SK-N-SH (cell line): Measurements from ENCODE around the gene SCRN2. TPM values are rescaled to one million over a fixed set of nuclear protein-coding genes. Genes with fewer than 3 reads are reported as not detected.

Experiments
- CTCF ChIA-PET: fragments of 300-600, 350-600 bp; formaldehyde crosslinking; extraction: SDS; loops from one replicate; lab custom pipeline; 2021; lab: Yijun Ruan, JAX
- POLR2A ChIA-PET: fragments of 350-600 bp; sonication (Branson Sonifier 250); formaldehyde crosslinking; extraction: SDS; loops from one replicate; lab custom pipeline; 2020; ENCODE audit warnings: antibody characterized with exemption, inconsistent platforms; lab: Yijun Ruan, JAX
- DNase-seq: peaks from one replicate; pipeline ENCODE4 v3.0.0; 2012
- H2AFZ ChIP-seq: fragments of 200-600 bp; sonication (generic); 2 replicates; pipeline ENCODE4 v1.8.1; 2016; ENCODE audit warnings: antibody characterized with exemption, mild to moderate bottlenecking, low read depth
- H3F3A ChIP-seq: fragments of 200-600 bp; sonication (generic); replicated peaks from 2 replicates; pipeline ENCODE3; 2016; ENCODE audit warnings: antibody characterized with exemption, mild to moderate bottlenecking; ENCODE audit not compliant: insufficient read depth
- H3K27ac ChIP-seq, 2 experiments: fragments of 200-500 bp in 1 of 2; fragments of 200-600 bp in 1 of 2; sonication (Bioruptor generic) in 1 of 2; sonication (generic), shearing (Covaris generic) in 1 of 2; 2 replicates each; pipeline versions ENCODE4 v1.5.1 to v1.6.1; 2014 to 2016; ENCODE audit warnings: low read depth in 2 of 2, inconsistent platforms in 1 of 2, low read length in 1 of 2, mild to moderate bottlenecking in 1 of 2, mixed read lengths in 1 of 2
- H3K27me3 ChIP-seq: fragments of 200-600 bp; sonication (generic), shearing (Covaris generic); 2 replicates; pipeline ENCODE4 v1.6.1; 2016; ENCODE audit warnings: mixed run types; ENCODE audit not compliant: insufficient read depth
- H3K36me3 ChIP-seq, 2 experiments: fragments of 200-500 bp in 1 of 2; fragments of 200-600 bp in 1 of 2; sonication (Bioruptor generic) in 1 of 2; sonication (generic) in 1 of 2; replicated peaks in 1 of 2; 2 replicates each; pipeline versions ENCODE3 to v1.5.1; 2014 to 2016; ENCODE audit warnings: low read length in 1 of 2, mild to moderate bottlenecking in 1 of 2; ENCODE audit not compliant: insufficient read depth in 2 of 2, control insufficient read depth in 1 of 2
- H3K4me1 ChIP-seq, 2 experiments: fragments of 200-500 bp in 1 of 2; fragments of 200-600 bp in 1 of 2; sonication (Bioruptor generic) in 1 of 2; sonication (generic), shearing (Covaris generic) in 1 of 2; 2 replicates each; pipeline versions ENCODE4 v1.5.1 to v1.6.1; 2014 to 2016; ENCODE audit warnings: low read depth in 1 of 2, low read length in 1 of 2, mixed run types in 1 of 2; ENCODE audit not compliant: insufficient read depth in 2 of 2, control insufficient read depth in 1 of 2
- H3K4me2 ChIP-seq: fragments of 200-600 bp; sonication (generic), shearing (Covaris generic); 2 replicates; pipeline ENCODE4 v1.6.1; 2017; ENCODE audit warnings: mixed run types
- H3K4me3 ChIP-seq, 2 experiments: fragments of 200-500 bp in 1 of 2; fragments of 200-600 bp in 1 of 2; sonication (Bioruptor generic) in 1 of 2; sonication (generic), shearing (Covaris generic) in 1 of 2; 2 replicates each; pipeline versions ENCODE4 v1.5.1 to v1.8.1; 2014 to 2016; ENCODE audit warnings: low read depth in 2 of 2, inconsistent platforms in 1 of 2, low read length in 1 of 2, mild to moderate bottlenecking in 1 of 2, mixed read lengths in 1 of 2, moderate library complexity in 1 of 2
- H3K79me2 ChIP-seq: fragments of 200-600 bp; sonication (generic); 2 replicates; pipeline ENCODE4 v1.8.1; 2017; ENCODE audit warnings: mild to moderate bottlenecking; ENCODE audit not compliant: insufficient read depth
- H3K9ac ChIP-seq: fragments of 200-600 bp; sonication (generic); 2 replicates; pipeline ENCODE4 v1.6.1; 2017; ENCODE audit warnings: mixed run types
- H3K9me2 ChIP-seq: fragments of 200-600 bp; sonication (generic); 2 replicates; pipeline ENCODE4 v1.6.1; 2017; ENCODE audit warnings: mixed run types
- H3K9me3 ChIP-seq: fragments of 200-600 bp; sonication (generic); 2 replicates; pipeline ENCODE4 v1.6.1; 2017; ENCODE audit warnings: mixed run types, mild to moderate bottlenecking, moderate library complexity
- H4K20me1 ChIP-seq: fragments of 200-600 bp; sonication (generic); 2 replicates; pipeline ENCODE4 v1.6.1; 2017; ENCODE audit warnings: mild to moderate bottlenecking, mixed run types; ENCODE audit not compliant: insufficient read depth
- CHD2 ChIP-seq: fragments of 150-350 bp; IDR thresholded peaks from 2 replicates; pipeline ENCODE4 v1.6.1; 2018; ENCODE audit warnings: low read length; ENCODE audit not compliant: partially characterized antibody
- CTCF ChIP-seq: fragments of 200-600 bp; sonication (generic); IDR thresholded peaks from 2 replicates; pipeline ENCODE4 v1.6.1; 2017; ENCODE audit warnings: antibody characterized with exemption, mild to moderate bottlenecking, moderate library complexity
- ELF1 ChIP-seq: IDR thresholded peaks from 2 replicates; pipeline ENCODE4 v1.4.0; 2012
- EP300 ChIP-seq, 2 experiments: IDR thresholded peaks; 2 replicates each; pipeline versions ENCODE4 v1.4.0 to v1.6.1; 2012; ENCODE audit warnings: borderline replicate concordance in 1 of 2, low read depth in 1 of 2, low read length in 1 of 2
- FOSL2 ChIP-seq: IDR thresholded peaks from 2 replicates; pipeline ENCODE4 v1.4.0; 2012; ENCODE audit warnings: low read depth, mild to moderate bottlenecking, moderate library complexity, borderline replicate concordance
- FOXJ3 ChIP-seq: sonication (generic); formaldehyde crosslinking; IDR thresholded peaks from 2 replicates; pipeline ENCODE4 v1.5.1; 2020; ENCODE audit warnings: mild to moderate bottlenecking, missing genetic modification reagents
- FOXM1 ChIP-seq: IDR thresholded peaks from 2 replicates; pipeline ENCODE4 v1.4.0; 2012; ENCODE audit warnings: low read depth, mild to moderate bottlenecking
- GABPA ChIP-seq: IDR thresholded peaks from 2 replicates; pipeline ENCODE4 v1.4.0; 2012; ENCODE audit warnings: low read depth, mild to moderate bottlenecking
- GATA2 ChIP-seq: sonication (generic); formaldehyde crosslinking; IDR thresholded peaks from 2 replicates; pipeline ENCODE4 v1.5.0; 2020; ENCODE audit warnings: mild to moderate bottlenecking, missing genetic modification reagents
- MEF2A ChIP-seq: IDR thresholded peaks from 2 replicates; pipeline ENCODE4 v1.4.0; 2012; ENCODE audit warnings: low read depth, borderline replicate concordance
- MXI1 ChIP-seq: IDR thresholded peaks from 2 replicates; pipeline ENCODE4 v1.6.1; 2012; ENCODE audit warnings: mild to moderate bottlenecking, low read depth, low read length, improper control_type of control experiment
- PBX3 ChIP-seq: IDR thresholded peaks from 2 replicates; pipeline ENCODE4; 2012
- RAD21 ChIP-seq: IDR thresholded peaks from 2 replicates; pipeline ENCODE4 v1.6.1; 2012; ENCODE audit warnings: mild to moderate bottlenecking, low read length
- REST ChIP-seq: IDR thresholded peaks from 2 replicates; pipeline ENCODE4 v1.6.1; 2012; ENCODE audit warnings: mild to moderate bottlenecking, low read depth, low read length, moderate library complexity
- RFX5 ChIP-seq: IDR thresholded peaks from 2 replicates; pipeline ENCODE4 v1.6.1; 2012; ENCODE audit warnings: mild to moderate bottlenecking, improper control_type of control experiment, low read length
- RXRA ChIP-seq: IDR thresholded peaks from 2 replicates; pipeline ENCODE4 v1.4.0; 2012; ENCODE audit warnings: low read depth, mild to moderate bottlenecking, borderline replicate concordance
- SMC3 ChIP-seq: IDR thresholded peaks from 2 replicates; pipeline ENCODE4 v1.6.1; 2012; ENCODE audit warnings: low read depth, low read length, improper control_type of control experiment
- TAF1 ChIP-seq: IDR thresholded peaks from 2 replicates; pipeline ENCODE4 v1.6.1; 2012; ENCODE audit warnings: low read depth, mild to moderate bottlenecking, low read length, moderate library complexity, borderline replicate concordance
- YY1 ChIP-seq: IDR thresholded peaks from 2 replicates; pipeline ENCODE4 v1.4.0; 2012; ENCODE audit warnings: low read depth, mild to moderate bottlenecking
- WGBS: methylation state at CpG from one replicate; pipeline ENCODE4 v1.1.6; 2017; ENCODE audit warnings: low lambda C conversion rate; 5-methylcytosine and 5-hydroxymethylcytosine counted together
- polyA plus RNA-seq, 3 experiments: library from polyadenylated mRNA; depleted of rRNA; stranded (reverse); fragments of >200 nt; gene quantifications; 2 replicates each; pipeline ENCODE4 v1.2.3, GENCODE V29; 2012

Gene SCRN2
- polyA plus RNA-seq, 1 of the 3 experiments (the other 2 are of a cell fraction) = 139 TPM

- WGBS = 44% methylated on average over 11 of the region's 11 CpGs
- Histone ChIP-seq H4K20me1 (0 out of 2 replicates have a peak, but pooled peaks cover 6% of the 10 kb centered on the region), H3K9me3 (no peaks in the 10 kb centered on the region), H3K27me3 (peaks cover 99% of the 10 kb centered on the region), H3K79me2 (no peaks in the 10 kb centered on the region), H3K4me2 (no peak overlapping the region), H2AFZ (no peak overlapping the region), H3F3A (peaks cover 8% of the 10 kb centered on the region), H3K4me1 (peaks cover 0 to 13% of the 10 kb centered on the region in 2 experiments; a peak in 1 of 4 replicates), H3K9ac (no peak overlapping the region), H3K36me3 (no peaks in the 10 kb centered on the region), H3K27ac (no peak overlapping the region), H3K9me2 (no peaks in the 10 kb centered on the region), H3K4me3 (no peak overlapping the region)
- TF ChIP-seq TAF1 = no peak
- CTCF ChIA-PET = interaction anchor here (1.1 to 33.0 kb wide), 6 partner anchors 9 to 119 kb away, joined by 3 to 1447 read pairs (median 6); partner anchors contain the start of genes CDK5RAP3, LRRC46, MRPL10 and SCRN2
- POLR2A ChIA-PET = no interaction called here
- no peak for DNase-seq
Measured at GRCh38 chr17:47851764-47852112, 10.7 kb upstream of the SCRN2 start.

GRCh38 chr17:47850692-47851573 is 9.9 kb upstream of the SCRN2 start, which contains the start of gene SP6:
SP6 (minus strand) TSS chr17:47851163; CDS start chr17:47848429, 2,734 bp downstream.
- H3K9me3 ChIP-seq = no peaks in the 10 kb centered on the region
- 8% methylated on average over 51 of the region's 71 CpGs for WGBS
- DNase-seq = peak; percentile 89
- peaks cover 5% of the 10 kb centered on the region for H3F3A ChIP-seq
- peaks cover 99% of the 10 kb centered on the region for H3K27me3 ChIP-seq
- H3K36me3 ChIP-seq = no peaks in the 10 kb centered on the region
- ChIA-PET POLR2A (interaction anchor here (0.8 to 1.1 kb wide), 4 partner anchors 10 to 45 kb away, joined by 3 read pairs; partner anchors contain the start of genes LRRC46, MRPL10, SCRN2 and SP2), CTCF (interaction anchor here (1.0 to 33.0 kb wide), 9 partner anchors 10 to 170 kb away, joined by 3 to 1447 read pairs (median 4); partner anchors contain the start of genes CDK5RAP3, LRRC46, MRPL10 and SCRN2)
- H3K4me3 ChIP-seq = peak within 1 kb of the TSS; percentile 11 to 34; a peak in 2 of 4 replicates
- H4K20me1 ChIP-seq = 0 out of 2 replicates have a peak, but pooled peaks cover 6% of the 10 kb centered on the region
- peak within 1 kb of the TSS; percentile 73; the same call in 1 of the 2 replicates for H3K4me2 ChIP-seq
- H3K27ac ChIP-seq = no peak within 1 kb of the TSS
- peak within 1 kb of the TSS; percentile 34; the same call in 1 of the 2 replicates for H2AFZ ChIP-seq
- no peaks in the 10 kb centered on the region for H3K79me2 ChIP-seq
- no peak within 1 kb of the TSS for H3K9ac ChIP-seq
- H3K9me2 ChIP-seq = no peaks in the 10 kb centered on the region
- peaks cover 0 to 13% of the 10 kb centered on the region in 2 experiments; a peak in 1 of 4 replicates for H3K4me1 ChIP-seq
- TF ChIP-seq ELF1 = no peak
- 0 out of 2 replicates have a peak, but pooled peaks have one; percentile 30 for TF ChIP-seq CTCF
- TF ChIP-seq YY1 = no peak
- TF ChIP-seq SMC3 = peak; percentile 21; the same call in 1 of the 2 replicates
- TF ChIP-seq FOSL2 = peak; percentile 58; the same call in 1 of the 2 replicates
- no peak for TF ChIP-seq FOXJ3 (CRISPR knock-in tag)
- no peak for TF ChIP-seq GABPA
- TF ChIP-seq GATA2 (CRISPR knock-in tag) = no peak
- TF ChIP-seq RAD21 = no peak
- TF ChIP-seq TAF1 = no peak
- TF ChIP-seq RXRA = no peak
- no peak for TF ChIP-seq EP300 (IDR thresholded peaks at IDR 0.05; ENCODE audit: borderline replicate concordance in 1 of 2, low read depth in 1 of 2, low read length in 1 of 2)
- no peak for TF ChIP-seq CHD2
- TF ChIP-seq MEF2A = no peak
- no peak for TF ChIP-seq RFX5
- no peak for TF ChIP-seq FOXM1
- TF ChIP-seq MXI1 = 0 out of 2 replicates have a peak, but pooled peaks have one; percentile 35
- TF ChIP-seq PBX3 = no peak
- no peak for TF ChIP-seq REST
